Lung microvascular endothelial cell (primary cell): ENCODE data around the gene GPR180. TPM values are rescaled to one million over a fixed set of nuclear protein-coding genes. Genes with fewer than 3 reads are reported as not detected.

Experiments
- DNase-seq, 2 donors: peaks; one replicate each; pipeline versions ENCODE4 v3.0.0 to v3.0.0-alpha.2; 2010; ENCODE audit warnings: low read depth in 2 of 2
- total RNA-seq: library from RNA; depleted of rRNA; stranded (reverse); fragments of >200 nt; gene quantifications from 2 replicates; pipeline ENCODE4 v1.2.1, GENCODE V29; 2014

The GPR180 gene
- total RNA-seq, 1 donor from 2014 or later, result 8.5 TPM

DNA sequence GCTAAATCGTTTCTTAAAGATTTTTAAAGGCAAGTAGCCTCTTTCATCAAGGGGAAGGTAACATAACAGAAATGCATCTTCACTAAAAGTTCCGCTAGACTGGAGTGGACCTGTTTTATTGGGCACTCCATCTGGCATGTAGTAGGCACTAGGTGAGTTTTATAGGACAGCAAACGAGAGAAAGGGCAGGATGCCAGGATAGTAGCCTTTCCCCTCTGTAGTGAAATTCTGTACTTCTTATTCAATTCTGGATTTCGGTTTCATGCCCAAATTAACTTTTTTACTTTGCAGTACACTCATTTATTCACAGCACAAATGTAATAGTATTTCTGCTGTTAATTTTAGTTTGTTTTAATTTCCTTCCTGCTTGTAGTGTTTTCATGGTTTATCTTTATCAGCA is 45.2 kb downstream of the GPR180 start:
- no peak for DNase-seq

DNA sequence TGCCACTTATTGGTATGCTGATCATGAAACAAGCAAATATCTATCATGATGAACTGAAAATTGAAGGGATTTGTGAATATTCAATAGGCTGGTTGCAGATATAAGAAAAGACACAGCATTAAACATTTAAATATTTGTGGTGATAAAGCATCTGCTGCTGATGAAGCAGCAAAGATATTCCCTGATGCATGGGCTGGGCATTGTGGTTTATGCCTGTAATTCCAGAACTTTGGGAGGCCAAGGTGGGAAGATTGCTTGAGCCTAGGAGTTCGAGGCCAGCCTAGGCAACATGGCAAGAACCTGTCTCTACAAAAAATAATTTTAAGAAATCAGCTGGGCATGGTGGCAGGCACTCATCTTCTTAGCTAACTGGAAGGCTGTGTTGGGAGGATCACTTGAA is 54.5 kb downstream of the GPR180 start:
- no peak for DNase-seq

DNA sequence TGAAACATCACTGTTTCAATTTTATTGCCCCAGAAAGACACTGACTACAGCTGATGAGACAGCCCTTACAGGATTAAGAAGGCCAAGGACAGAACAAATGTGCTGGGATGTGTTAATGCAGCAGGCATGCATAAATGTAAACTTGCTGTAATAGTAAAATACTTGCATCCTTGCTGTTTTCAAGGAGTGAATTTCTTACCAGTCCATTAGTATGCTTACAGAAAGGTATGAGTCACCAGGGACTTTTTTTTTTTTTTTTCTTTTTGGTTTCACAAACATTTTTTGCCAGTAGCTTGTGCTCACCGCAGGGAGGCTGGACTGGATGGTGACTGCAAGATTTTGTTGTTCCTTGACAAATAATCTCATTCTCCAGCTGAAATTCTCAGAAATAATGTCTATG is 55.1 kb downstream of the GPR180 start:
- peak in 1 of 2 donors; percentile 72 for DNase-seq

- no peak for DNase-seq
Observed at GRCh38 chr13:94657167-94657566, 55.5 kb downstream of the GPR180 start.

DNA sequence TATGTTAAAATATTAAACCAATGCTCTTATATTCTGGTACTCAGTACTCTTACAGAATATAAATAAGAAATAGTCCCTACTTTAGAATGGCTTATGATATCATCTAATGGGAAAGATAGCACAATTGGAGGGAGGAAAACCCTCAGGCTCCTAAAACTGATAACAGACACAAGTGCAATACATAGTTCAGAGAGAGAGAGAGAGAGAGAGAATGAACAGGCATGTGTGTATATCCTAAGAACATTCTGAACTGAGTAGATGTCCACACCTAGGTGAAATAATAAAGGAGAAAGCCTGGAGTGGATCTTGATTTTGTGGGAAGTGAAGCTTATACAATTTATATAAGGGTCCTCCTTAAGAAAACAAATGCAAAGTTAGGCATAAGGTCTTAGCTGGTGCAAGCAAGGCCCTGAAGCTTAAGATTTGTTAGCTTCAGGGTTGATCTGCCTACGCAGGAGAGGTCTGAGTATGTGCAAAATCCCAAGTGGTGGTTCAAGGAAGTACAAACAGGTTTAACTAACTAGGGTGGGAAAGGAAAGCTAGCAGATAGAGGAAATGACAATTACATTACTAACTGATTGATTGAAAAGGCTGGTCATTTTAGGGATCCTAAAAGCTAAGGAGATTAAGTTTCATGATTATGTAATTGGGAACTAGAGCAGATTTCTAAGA is 57.4 kb downstream of the GPR180 start:
- peak in 1 of 2 donors; percentile 40 for DNase-seq

- DNase-seq, result peak in 1 of 2 donors; percentile 43
Observed at GRCh38 chr13:94659598-94659946, 57.9 kb downstream of the GPR180 start.

DNA sequence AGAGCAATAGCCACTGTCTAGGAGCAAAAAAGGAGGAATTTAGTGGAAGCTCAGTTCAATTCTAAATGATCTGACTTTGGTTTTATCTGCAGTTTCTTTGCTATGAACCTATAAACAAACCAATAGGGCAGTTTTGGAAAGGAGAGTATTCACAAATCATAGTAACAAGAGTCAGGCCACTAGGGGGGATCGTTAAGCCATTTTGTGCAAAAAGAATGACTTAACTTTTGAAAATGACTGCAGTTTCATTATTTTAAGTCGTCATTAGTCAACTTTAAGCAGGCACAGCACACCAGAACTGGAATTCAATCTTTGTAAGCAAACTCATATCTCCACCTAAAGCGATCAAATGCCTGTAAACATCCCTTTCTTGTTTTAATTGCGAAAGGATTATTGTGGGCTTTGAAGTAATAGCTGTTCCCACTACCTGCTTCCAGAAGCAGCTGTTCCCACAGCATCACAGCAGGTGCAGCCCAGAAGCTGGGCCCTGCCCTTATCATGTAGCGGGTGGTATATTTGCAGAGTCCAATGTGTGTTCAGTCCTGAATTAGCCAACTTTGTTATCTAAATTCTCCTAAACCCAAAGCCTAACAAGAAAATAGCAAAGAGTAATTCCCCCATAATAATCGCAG is 59.2 kb downstream of the GPR180 start:
- peak; percentile 38 to 55 for DNase-seq

DNA sequence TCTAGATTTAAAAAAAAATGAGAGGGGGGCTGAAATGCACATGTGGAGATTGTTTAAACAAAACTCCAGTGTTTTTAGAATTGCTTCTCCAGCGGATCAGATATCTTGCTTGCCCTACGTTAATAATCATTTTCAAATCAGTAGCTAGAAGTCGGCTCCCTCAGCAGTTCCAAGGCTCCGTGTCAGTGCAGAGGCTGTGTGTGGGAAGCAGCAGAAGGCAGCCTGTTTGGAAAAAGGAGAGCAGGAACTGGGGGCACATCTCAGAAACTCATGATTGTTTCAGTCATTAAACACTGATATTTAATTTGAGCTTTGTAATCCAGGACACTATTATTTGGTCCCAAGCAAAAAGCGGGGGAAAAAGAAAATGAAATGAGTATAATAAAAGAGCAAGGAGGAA is 59.7 kb downstream of the GPR180 start:
- DNase-seq, result no peak

DNA sequence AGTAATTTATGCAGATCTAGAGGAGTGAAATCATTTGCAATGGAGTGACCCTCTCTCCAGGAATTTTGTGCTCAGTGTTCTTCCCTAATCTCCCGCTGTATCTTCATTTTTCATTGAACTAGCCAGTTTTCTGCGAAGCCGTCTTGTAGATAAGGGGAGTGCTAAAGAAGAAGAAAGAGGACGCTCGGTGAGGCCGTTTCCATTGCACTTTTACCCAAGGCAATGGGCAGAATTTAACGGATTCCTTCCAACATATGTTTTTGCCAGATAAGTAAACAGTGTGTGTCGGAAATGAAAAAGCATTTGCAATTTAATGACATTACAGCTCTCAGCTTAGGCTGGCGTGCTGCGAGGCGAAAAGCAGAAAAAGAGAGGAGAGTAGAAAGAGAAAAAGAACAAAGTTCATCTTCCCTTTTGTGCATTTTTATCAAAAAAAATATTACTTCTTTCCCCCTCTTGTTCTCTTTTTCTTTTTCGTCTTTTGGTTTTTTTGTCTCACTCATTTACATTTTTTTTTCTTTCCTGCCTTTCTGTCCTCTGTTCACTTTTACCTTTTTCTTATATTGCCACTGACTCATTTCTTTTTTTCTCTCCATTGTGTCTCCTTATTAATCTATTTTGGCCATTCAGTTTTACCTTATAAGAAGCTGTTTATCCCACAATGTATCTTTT is 60.8 kb downstream of the GPR180 start:
- DNase-seq, result no peak

GRCh38 chr13:94664889-94665288 is 63.2 kb downstream of the GPR180 start:
- no peak for DNase-seq

DNA sequence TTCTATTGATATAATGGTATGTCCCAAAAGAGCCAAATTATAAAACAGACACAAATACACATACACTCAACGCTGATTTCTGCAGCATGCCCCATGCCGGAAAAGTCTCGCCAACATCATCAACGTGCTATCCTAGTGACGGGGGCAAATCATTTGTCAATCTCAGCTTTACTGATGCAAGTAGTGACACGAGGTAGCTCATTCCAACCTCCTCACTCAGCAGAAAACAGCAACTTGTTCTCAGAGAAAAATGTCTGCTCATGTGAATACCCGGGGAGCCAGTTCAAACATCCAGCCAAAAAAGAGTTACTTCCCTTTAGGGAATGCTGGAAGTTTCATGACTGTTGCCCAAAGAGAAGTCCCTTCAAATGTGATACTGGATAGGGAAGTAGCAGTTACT is 64.4 kb downstream of the GPR180 start:
- no peak for DNase-seq

DNA sequence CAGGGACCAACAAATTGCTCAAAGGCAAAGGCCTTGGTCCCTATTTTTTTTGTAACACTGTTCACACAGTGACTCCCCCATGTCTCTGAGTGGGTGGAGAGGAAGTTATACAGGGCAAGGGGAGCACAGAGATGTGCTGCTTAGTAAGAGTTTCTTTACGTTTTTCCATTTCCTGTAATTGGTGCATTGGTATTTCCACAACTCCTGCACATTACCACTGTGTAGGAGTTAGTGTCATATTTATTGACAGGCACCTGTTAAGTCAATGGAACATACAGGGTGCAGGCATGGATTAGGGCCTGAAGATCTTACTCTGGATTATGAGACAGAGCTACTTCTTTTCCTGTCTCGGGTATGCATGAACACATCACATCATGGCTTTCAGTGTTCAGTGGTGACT is 65.5 kb downstream of the GPR180 start:
- no peak for DNase-seq

GRCh38 chr13:94672400-94672799 is 70.7 kb downstream of the GPR180 start:
- no peak for DNase-seq

DNA sequence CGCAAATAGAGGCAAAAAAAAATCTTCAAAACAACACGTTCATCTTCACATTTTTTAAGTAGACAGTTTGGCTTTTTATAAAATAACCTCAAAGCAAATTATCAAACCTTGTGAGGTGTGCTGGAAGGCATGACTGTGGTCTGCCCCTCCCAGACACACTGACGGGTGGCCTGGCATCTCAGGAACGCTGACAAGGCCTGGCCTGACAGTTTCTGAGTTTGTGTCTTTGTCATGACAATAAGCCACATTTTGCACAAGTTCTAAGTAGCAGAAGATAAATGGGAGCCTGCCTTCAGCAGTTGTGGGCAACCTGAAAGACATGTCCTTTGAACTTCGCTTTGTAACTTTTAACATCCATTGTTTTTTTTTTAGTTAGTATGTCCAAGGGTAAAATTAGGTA is 72.2 kb downstream of the GPR180 start:
- DNase-seq, result no peak

GRCh38 chr13:94674609-94675348 is 73.1 kb downstream of the GPR180 start:
- DNase-seq, result peak; percentile 60 to 79

GRCh38 chr13:94677799-94678198 is 76.1 kb downstream of the GPR180 start:
- DNase-seq, result no peak

DNA sequence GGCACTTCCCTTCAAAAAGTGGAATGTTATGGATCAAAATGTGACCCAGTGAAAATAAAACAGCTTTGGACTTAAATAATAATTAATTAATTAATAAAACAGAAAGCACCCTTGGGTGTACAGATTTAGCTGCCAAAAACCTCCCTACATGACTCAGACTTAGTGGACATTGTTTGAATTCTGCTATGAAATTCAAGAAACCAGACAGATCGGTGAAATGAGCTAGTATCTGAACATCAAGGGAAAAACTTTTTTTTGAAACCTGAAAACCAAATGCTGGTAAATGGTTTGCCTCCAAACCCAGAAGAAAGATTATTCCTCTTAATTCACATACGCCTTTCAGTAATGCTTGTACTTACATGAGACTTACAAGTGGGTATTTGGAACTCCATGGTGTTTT is 77.2 kb downstream of the GPR180 start:
- DNase-seq, result no peak

DNA sequence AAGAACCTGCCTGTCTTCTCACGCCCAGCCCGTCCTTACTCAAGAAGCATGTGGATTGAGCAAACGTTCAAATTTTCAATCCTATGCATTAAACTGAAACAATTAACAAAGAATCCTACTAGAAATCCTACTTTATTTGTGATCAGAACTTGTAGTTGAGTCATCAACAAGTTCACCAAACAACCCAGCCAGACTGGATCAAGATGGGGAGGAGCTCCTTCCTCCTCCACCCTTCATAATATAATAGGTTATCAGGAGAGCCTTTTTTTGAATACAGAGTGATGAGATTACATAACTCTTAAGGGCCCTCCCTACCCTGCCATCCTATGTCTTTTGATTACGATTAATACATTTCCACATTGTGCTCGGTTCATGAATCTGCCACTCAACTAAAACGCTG is 78.0 kb downstream of the GPR180 start:
- no peak for DNase-seq

GRCh38 chr13:94682229-94682628 is 80.6 kb downstream of the GPR180 start:
- no peak for DNase-seq

DNA sequence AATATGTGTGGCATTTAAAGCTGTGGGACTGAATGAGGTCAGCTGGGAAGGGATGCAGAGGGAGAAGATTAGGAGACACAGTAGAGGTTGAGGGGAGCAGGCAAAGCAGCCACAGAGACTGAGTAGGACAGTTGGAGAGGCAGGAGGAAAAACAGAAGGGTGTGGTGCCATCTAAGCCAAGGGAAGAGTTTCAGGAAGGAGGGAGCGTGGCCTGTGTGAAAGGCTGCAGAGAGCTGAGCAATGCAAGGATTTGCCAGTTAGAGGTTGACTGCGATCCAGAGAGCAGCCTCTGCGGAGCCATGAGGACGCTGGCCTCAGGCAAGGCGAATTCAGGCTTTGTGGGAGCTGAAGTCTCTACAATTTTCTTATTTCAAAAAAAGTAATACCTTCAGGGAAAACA is 81.8 kb downstream of the GPR180 start:
- no peak for DNase-seq
